Measurements from ENCODE around the gene PHLPP1. TPM values are rescaled to one million over a fixed set of nuclear protein-coding genes. Genes with fewer than 3 reads are reported as not detected.

Gene PHLPP1
- total and polyA plus RNA-seq, 9 donors, result 4.4 to 15.9 (median 12.0) TPM

DNA sequence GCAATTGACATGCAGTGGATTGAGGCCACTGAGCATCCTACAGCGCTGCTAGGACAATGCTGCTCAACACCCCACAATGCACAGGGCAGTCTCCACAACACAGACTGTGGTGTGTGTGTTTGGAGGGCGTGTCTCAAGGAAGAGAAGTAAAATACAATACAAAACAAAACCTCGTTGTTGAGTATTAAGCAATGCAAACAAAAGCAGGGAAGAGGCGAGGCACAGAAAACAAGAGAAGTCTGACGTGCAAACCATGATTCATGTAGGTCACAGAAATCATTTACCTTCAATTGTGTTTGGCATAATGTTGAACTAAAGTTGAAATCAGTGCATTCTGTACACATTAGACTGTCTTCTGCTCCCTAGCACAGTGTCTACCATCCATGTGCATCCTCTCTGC, 260.9 kb downstream of the PHLPP1 start:
- intact Hi-C loops (cut with DNase I), result no loop called here
- WGBS, 3 donors, result 86 to 89% (median 87%) methylated on average over 5 of the region's 5 CpGs
- Histone ChIP-seq H3K27ac (no peak overlapping the region), H3K36me3 (no peaks in the 10 kb centered on the region), H3K9me3 (no peaks in the 10 kb centered on the region), H3K4me3 (no peak overlapping the region), H3K4me1 (ENCODE audit: insufficient read depth) (no peaks in the 10 kb centered on the region), H3K27me3 (no peaks in the 10 kb centered on the region)
- TF ChIP-seq, protein P1, sequence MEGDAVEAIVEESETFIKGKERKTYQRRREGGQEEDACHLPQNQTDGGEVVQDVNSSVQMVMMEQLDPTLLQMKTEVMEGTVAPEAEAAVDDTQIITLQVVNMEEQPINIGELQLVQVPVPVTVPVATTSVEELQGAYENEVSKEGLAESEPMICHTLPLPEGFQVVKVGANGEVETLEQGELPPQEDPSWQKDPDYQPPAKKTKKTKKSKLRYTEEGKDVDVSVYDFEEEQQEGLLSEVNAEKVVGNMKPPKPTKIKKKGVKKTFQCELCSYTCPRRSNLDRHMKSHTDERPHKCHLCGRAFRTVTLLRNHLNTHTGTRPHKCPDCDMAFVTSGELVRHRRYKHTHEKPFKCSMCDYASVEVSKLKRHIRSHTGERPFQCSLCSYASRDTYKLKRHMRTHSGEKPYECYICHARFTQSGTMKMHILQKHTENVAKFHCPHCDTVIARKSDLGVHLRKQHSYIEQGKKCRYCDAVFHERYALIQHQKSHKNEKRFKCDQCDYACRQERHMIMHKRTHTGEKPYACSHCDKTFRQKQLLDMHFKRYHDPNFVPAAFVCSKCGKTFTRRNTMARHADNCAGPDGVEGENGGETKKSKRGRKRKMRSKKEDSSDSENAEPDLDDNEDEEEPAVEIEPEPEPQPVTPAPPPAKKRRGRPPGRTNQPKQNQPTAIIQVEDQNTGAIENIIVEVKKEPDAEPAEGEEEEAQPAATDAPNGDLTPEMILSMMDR (IDR thresholded peaks at IDR 0.05), result no peak
- TF ChIP-seq POLR2A (IDR thresholded peaks at IDR 0.05) (no peak), EP300 (IDR thresholded peaks at IDR 0.05) (no peak)
- DNase-seq, result no peak

DNA sequence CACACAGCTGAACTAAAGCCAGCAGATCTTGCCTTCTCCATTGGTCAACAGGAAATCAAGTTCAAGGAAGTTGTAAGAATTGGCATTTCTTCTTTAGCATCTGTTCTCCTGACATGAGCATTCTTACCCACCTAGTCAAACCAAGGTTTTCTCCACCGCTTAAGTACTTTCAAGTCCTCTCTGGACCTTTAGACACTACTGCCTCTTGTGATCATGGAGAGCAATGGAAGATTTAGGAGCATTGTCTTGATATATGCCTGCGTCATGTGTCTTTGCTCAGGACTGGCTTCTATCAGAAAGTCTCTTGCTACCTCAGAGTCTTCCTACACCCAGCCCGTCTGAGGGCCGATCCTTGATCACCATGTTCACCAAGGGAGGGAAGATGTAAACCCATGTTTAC, 262.2 kb downstream of the PHLPP1 start:
- TF ChIP-seq POLR2A (IDR thresholded peaks at IDR 0.05), result no peak
- 86 to 89% (median 87%) methylated on average over 4 of the region's 4 CpGs for WGBS, 3 donors

DNA sequence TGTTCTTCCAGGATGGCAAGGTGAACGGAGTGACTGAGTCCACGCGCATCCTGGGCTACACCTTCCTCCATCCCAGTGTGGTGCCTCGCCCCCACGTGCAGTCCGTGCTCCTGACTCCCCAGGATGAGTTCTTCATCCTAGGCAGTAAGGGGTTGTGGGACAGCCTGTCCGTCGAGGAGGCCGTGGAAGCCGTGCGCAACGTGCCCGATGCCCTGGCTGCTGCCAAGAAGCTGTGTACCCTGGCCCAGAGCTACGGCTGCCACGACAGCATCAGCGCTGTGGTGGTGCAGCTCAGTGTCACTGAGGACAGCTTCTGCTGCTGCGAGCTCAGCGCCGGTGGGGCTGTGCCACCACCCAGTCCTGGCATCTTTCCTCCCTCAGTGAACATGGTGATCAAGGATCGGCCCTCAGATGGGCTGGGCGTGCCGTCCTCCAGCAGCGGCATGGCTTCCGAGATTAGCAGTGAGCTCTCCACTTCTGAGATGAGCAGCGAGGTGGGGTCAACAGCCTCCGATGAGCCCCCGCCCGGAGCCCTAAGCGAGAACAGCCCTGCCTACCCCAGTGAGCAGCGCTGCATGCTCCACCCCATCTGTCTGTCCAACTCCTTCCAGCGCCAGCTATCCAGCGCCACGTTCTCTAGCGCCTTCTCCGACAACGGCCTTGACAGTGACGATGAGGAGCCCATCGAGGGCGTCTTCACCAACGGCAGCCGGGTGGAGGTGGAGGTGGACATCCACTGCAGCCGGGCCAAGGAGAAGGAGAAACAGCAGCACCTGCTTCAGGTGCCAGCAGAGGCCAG, 263.1 kb downstream of the PHLPP1 start:
- Histone ChIP-seq H3K4me3 (no peak overlapping the region), H3K27ac (no peak overlapping the region), H3K36me3 (no peaks in the 10 kb centered on the region), H3K9me3 (no peaks in the 10 kb centered on the region), H3K27me3 (no peaks in the 10 kb centered on the region), H3K4me1 (ENCODE audit: insufficient read depth) (no peaks in the 10 kb centered on the region)
- 96 to 97% (median 96%) methylated on average over 42 of the region's 42 CpGs for WGBS, 3 donors
- DNase-seq, result no peak
- TF ChIP-seq, protein P1 (IDR thresholded peaks at IDR 0.05), result no peak
- TF ChIP-seq POLR2A (IDR thresholded peaks at IDR 0.05) (no peak), EP300 (IDR thresholded peaks at IDR 0.05) (no peak)
- intact Hi-C loops (cut with DNase I), result no loop called here

More for the DNA sequence above, 262.2 kb downstream of the PHLPP1 start:
- H3K27me3 ChIP-seq, result no peaks in the 10 kb centered on the region
- H3K36me3 ChIP-seq, result no peaks in the 10 kb centered on the region
- no peak for DNase-seq
- intact Hi-C loops (cut with DNase I), result no loop called here
- H3K4me1 ChIP-seq (ENCODE audit: insufficient read depth), result no peaks in the 10 kb centered on the region
- no peak overlapping the region for H3K4me3 ChIP-seq
- H3K27ac ChIP-seq, result no peak overlapping the region
- H3K9me3 ChIP-seq, result no peaks in the 10 kb centered on the region

DNA sequence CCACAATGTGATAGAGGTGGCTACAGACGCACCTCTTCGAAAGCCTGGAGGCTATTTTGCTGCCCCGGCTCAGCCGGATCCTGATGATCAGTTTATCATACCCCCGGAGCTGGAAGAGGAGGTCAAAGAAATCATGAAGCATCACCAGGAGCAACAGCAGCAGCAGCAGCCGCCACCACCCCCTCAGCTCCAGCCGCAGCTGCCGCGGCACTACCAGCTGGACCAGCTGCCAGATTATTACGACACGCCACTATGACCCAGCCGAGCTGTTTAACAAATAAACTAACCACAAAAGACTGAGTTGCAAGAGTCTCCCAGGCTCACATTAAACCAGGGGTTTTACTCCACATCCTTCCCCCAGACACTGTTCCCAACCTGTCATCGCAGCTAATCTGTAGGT, 263.8 kb downstream of the PHLPP1 start:
- Histone ChIP-seq H3K4me3 (no peak overlapping the region), H3K27ac (peak overlapping the region in 1 of 2 donors; percentile 42), H3K27me3 (no peaks in the 10 kb centered on the region), H3K36me3 (no peaks in the 10 kb centered on the region), H3K4me1 (ENCODE audit: insufficient read depth) (no peaks in the 10 kb centered on the region), H3K9me3 (no peaks in the 10 kb centered on the region)
- TF ChIP-seq, protein P1 (IDR thresholded peaks at IDR 0.05), result no peak
- TF ChIP-seq POLR2A (IDR thresholded peaks at IDR 0.05) (no peak), EP300 (IDR thresholded peaks at IDR 0.05) (no peak)
- peak; percentile 51 to 69 (median 59) for DNase-seq
- intact Hi-C loops (cut with DNase I), result no loop called here
- WGBS, 3 donors, result 31 to 51% (median 32%) methylated on average over 13 of the region's 13 CpGs

DNA sequence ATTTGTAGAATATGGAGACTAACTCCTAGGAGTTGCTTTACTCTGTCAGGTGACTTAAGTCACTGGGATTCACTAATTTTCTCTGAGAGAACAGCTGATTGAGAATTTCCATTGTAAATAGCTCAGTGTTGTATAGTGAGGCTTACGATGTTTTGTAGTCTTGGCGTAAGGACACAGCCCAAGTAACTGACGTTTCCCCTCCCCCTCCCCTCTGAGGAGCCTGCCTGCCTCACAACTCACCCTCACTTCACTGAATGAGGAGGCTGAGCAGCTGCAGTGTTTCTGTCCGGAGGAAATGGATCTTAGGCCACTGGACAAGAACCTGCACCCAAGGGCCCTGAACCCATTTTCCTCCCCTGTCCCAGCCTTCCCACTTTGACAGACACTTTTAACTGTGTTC, 264.6 kb downstream of the PHLPP1 start:
- H3K4me1 ChIP-seq (ENCODE audit: insufficient read depth), result no peaks in the 10 kb centered on the region
- peak overlapping the region in 1 of 2 donors; percentile 42 for H3K27ac ChIP-seq
- H3K4me3 ChIP-seq, result no peak overlapping the region
- intact Hi-C loops (cut with DNase I), result loop anchor here (5.0 to 10.0 kb wide), 7 partner anchors 263 to 795 kb away; partner anchors contain the start of genes PIGN (in 2 of the 4), RELCH (in 2 of the 4) and PHLPP1 (in 1 of the 4)
- DNase-seq, result no peak
- no peaks in the 10 kb centered on the region for H3K36me3 ChIP-seq
- H3K9me3 ChIP-seq, result no peaks in the 10 kb centered on the region
- no peaks in the 10 kb centered on the region for H3K27me3 ChIP-seq
- WGBS, 3 donors, result 65 to 86% (median 75%) methylated on average over 4 of the region's 4 CpGs
- no peak for TF ChIP-seq EP300 (IDR thresholded peaks at IDR 0.05)
- TF ChIP-seq, protein P1 (IDR thresholded peaks at IDR 0.05), result no peak
- TF ChIP-seq POLR2A (IDR thresholded peaks at IDR 0.05), result no peak

Data from ovary (tissue), 9 donors.